DND-41 (cell line): ENCODE measurements around the gene MVK.

Experiments used
- ATAC-seq: fragments of 200-7000 bp; cut with Tn5 transposase; 3 replicates; pipeline ENCODE4 v1.9.1; 2021; ENCODE audit warnings: low read depth; ENCODE audit not compliant: insufficient read depth
- DNase-seq: peaks from one replicate; pipeline ENCODE4 v3.0.0-alpha.2; 2020
- H2AFZ ChIP-seq: 2 replicates; pipeline ENCODE4 v1.6.0; 2012; ENCODE audit warnings: low read depth, low read length
- H3K27ac ChIP-seq: 2 replicates; pipeline ENCODE4 v1.5.1; 2012; ENCODE audit warnings: low read length, inconsistent platforms
- H3K27me3 ChIP-seq: fragments of 200-600 bp; sonication (generic); 2 replicates; pipeline ENCODE4 v1.6.0; 2012; ENCODE audit warnings: low read length, mild to moderate bottlenecking, inconsistent platforms; ENCODE audit not compliant: insufficient read depth, poor library complexity
- H3K36me3 ChIP-seq: 2 replicates; pipeline ENCODE4 v1.5.1; 2012; ENCODE audit warnings: low read length, inconsistent platforms; ENCODE audit not compliant: insufficient read depth
- H3K4me1 ChIP-seq: 2 replicates; pipeline ENCODE4 v1.5.1; 2012; ENCODE audit warnings: mild to moderate bottlenecking, low read length; ENCODE audit not compliant: insufficient read depth
- H3K4me2 ChIP-seq: 2 replicates; pipeline ENCODE4 v1.6.0; 2012; ENCODE audit warnings: mild to moderate bottlenecking, moderate library complexity, low read length, inconsistent platforms; ENCODE audit not compliant: insufficient read depth
- H3K4me3 ChIP-seq, 2 experiments: fragments of 200-600 bp in 1 of 2; shearing (Covaris generic) in 1 of 2; 2 replicates each; pipeline ENCODE4 v1.5.1; 2012 to 2016; ENCODE audit warnings: inconsistent platforms in 2 of 2, low read length in 2 of 2, mild to moderate bottlenecking in 2 of 2, low read depth in 1 of 2, moderate library complexity in 1 of 2
- H3K79me2 ChIP-seq: 2 replicates; pipeline ENCODE4 v1.6.0; 2012; ENCODE audit warnings: low read length, inconsistent platforms; ENCODE audit not compliant: insufficient read depth
- H3K9ac ChIP-seq: 2 replicates; pipeline ENCODE4 v1.6.0; 2012; ENCODE audit warnings: low read depth, mild to moderate bottlenecking, inconsistent platforms, low read length, moderate library complexity
- H3K9me3 ChIP-seq: 2 replicates; pipeline ENCODE4 v1.5.1; 2012; ENCODE audit warnings: low read length, moderate library complexity, mild to moderate bottlenecking, inconsistent platforms; ENCODE audit not compliant: insufficient read depth, severe bottlenecking
- H4K20me1 ChIP-seq: 2 replicates; pipeline ENCODE4 v1.6.0; 2012; ENCODE audit warnings: low read length; ENCODE audit not compliant: insufficient read depth
- EZH2 ChIP-seq: IDR thresholded peaks from 3 replicates; pipeline ENCODE4 v1.6.1; 2012; ENCODE audit warnings: borderline replicate concordance, low read depth, mild to moderate bottlenecking, moderate library complexity, low read length, inconsistent platforms; ENCODE audit not compliant: severe bottlenecking
- TF ChIP-seq, protein P1 (sequence below): IDR thresholded peaks from 2 replicates; pipeline ENCODE4 v1.5.1; 2012; ENCODE audit warnings: borderline replicate concordance, low read length, moderate library complexity, mild to moderate bottlenecking; ENCODE audit not compliant: poor library complexity, severe bottlenecking; ENCODE audit errors: extremely low read depth

MVK gene

GRCh38 chr12:109586385-109587296 is 13.0 kb downstream of the MVK start:
- Histone ChIP-seq H4K20me1 (peaks cover 5% of the 10 kb centered on the region), H3K9me3 (no peaks in the 10 kb centered on the region), H3K4me3 (no peak overlapping the region), H2AFZ (no peak overlapping the region), H3K36me3 (peaks cover 61% of the 10 kb centered on the region), H3K4me2 (no peak overlapping the region), H3K27me3 (no peaks in the 10 kb centered on the region), H3K27ac (no peak overlapping the region), H3K4me1 (no peaks in the 10 kb centered on the region), H3K79me2 (no peaks in the 10 kb centered on the region), H3K9ac (no peak overlapping the region)
- TF ChIP-seq EZH2, result no peak
- TF ChIP-seq, protein P1, sequence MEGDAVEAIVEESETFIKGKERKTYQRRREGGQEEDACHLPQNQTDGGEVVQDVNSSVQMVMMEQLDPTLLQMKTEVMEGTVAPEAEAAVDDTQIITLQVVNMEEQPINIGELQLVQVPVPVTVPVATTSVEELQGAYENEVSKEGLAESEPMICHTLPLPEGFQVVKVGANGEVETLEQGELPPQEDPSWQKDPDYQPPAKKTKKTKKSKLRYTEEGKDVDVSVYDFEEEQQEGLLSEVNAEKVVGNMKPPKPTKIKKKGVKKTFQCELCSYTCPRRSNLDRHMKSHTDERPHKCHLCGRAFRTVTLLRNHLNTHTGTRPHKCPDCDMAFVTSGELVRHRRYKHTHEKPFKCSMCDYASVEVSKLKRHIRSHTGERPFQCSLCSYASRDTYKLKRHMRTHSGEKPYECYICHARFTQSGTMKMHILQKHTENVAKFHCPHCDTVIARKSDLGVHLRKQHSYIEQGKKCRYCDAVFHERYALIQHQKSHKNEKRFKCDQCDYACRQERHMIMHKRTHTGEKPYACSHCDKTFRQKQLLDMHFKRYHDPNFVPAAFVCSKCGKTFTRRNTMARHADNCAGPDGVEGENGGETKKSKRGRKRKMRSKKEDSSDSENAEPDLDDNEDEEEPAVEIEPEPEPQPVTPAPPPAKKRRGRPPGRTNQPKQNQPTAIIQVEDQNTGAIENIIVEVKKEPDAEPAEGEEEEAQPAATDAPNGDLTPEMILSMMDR, result no peak
- ATAC-seq (no peak), DNase-seq (no peak)

DNA sequence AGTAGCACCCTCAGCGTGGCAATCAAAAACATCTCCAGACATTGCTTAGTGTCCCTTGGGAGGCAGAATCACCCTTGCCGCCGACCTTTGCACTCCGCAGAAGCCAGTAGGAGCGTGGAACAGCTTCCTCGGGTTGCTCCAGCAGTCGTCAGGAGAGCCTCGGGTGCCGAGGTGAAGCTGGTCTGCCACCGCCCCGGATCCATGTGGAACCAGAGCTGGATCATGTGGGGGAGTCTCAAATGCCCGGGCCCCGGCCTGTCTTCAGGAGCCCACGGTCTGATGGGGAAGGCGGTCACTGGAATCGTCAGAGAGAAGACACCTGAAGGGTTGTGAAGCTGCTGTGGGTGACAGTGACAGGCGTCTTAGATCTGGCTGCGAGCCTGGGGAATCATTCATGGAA is 14.3 kb downstream of the MVK start:
- Histone ChIP-seq H3K4me1 (no peaks in the 10 kb centered on the region), H3K4me3 (no peak overlapping the region), H3K9me3 (no peaks in the 10 kb centered on the region), H3K9ac (no peak overlapping the region), H4K20me1 (peaks cover 6% of the 10 kb centered on the region), H3K27me3 (no peaks in the 10 kb centered on the region), H3K27ac (no peak overlapping the region), H2AFZ (no peak overlapping the region), H3K79me2 (no peaks in the 10 kb centered on the region), H3K4me2 (no peak overlapping the region), H3K36me3 (peaks cover 69% of the 10 kb centered on the region)
- no peak for DNase-seq
- TF ChIP-seq, protein P1, result no peak
- TF ChIP-seq EZH2, result no peak
- ATAC-seq, result no peak

GRCh38 chr12:109588461-109589239 is 15.1 kb downstream of the MVK start:
- Histone ChIP-seq H3K4me3 (no peak overlapping the region), H4K20me1 (peaks cover 6% of the 10 kb centered on the region), H3K27ac (no peak overlapping the region), H3K27me3 (no peaks in the 10 kb centered on the region), H3K9ac (no peak overlapping the region), H3K79me2 (no peaks in the 10 kb centered on the region), H3K36me3 (peaks cover 73% of the 10 kb centered on the region), H3K4me1 (no peaks in the 10 kb centered on the region), H3K9me3 (no peaks in the 10 kb centered on the region), H3K4me2 (no peak overlapping the region), H2AFZ (no peak overlapping the region)
- ATAC-seq (no peak), DNase-seq (no peak)
- TF ChIP-seq, protein P1, result no peak
- TF ChIP-seq EZH2, result no peak
